PC-9 (cell line): ENCODE measurements around the gene POGZ. TPM values are rescaled to one million over a fixed set of nuclear protein-coding genes. Genes with fewer than 3 reads are reported as not detected.

ENCODE experiments used
- BruUV-seq: library from RNA; stranded (reverse); fragments of 400-500 nt; replicated peaks from 2 replicates; lab custom pipeline; 2021; lab: Mats Ljungman, UMichigan
- CTCF ChIA-PET: fragments of 300-600 bp; sonication (Branson Sonifier 250); formaldehyde crosslinking; loops from one replicate; lab custom pipeline; 2022; ENCODE audit warnings: antibody characterized with exemption; lab: Charles Lee
- POLR2A ChIA-PET: fragments of 300-600 bp; sonication (Branson Sonifier 250); formaldehyde crosslinking; loops from one replicate; lab custom pipeline; 2022; ENCODE audit warnings: antibody characterized with exemption; ENCODE audit not compliant: unreplicated experiment; lab: Charles Lee
- DNase-seq, 2 experiments: peaks; one replicate each; pipeline versions ENCODE4 v3.0.0 to v3.0.0-alpha.2; 2015 to 2022; ENCODE audit warnings: mixed read lengths in 1 of 2
- H2AFZ ChIP-seq: fragments of 200-600 bp; sonication (generic); 2 replicates; pipeline ENCODE4 v1.8.1; 2017; ENCODE audit warnings: antibody characterized with exemption
- H3F3A ChIP-seq: fragments of 200-600 bp; sonication (generic); 2 replicates; pipeline ENCODE4 v1.8.1; 2017; ENCODE audit warnings: antibody characterized with exemption, mild to moderate bottlenecking, low read depth; ENCODE audit not compliant: insufficient read depth
- H3K27ac ChIP-seq: fragments of 200-600 bp; sonication (generic); 2 replicates; pipeline ENCODE4 v1.6.1; 2016; ENCODE audit warnings: mixed run types
- H3K27me3 ChIP-seq: fragments of 200-600 bp; sonication (generic); 2 replicates; pipeline ENCODE4 v1.6.1; 2016; ENCODE audit warnings: low read depth, mixed run types; ENCODE audit not compliant: insufficient read depth
- H3K36me3 ChIP-seq: fragments of 200-600 bp; sonication (generic); 2 replicates; pipeline ENCODE4 v1.6.1; 2016; ENCODE audit warnings: low read depth, mixed run types
- H3K4me1 ChIP-seq: fragments of 200-600 bp; sonication (generic); replicated peaks from 2 replicates; pipeline ENCODE4 v1.6.1; 2016; ENCODE audit warnings: mixed run types; ENCODE audit not compliant: insufficient read depth
- H3K4me2 ChIP-seq: fragments of 200-600 bp; sonication (generic); 2 replicates; pipeline ENCODE4 v1.6.1; 2017; ENCODE audit warnings: mixed run types
- H3K4me3 ChIP-seq: fragments of 200-600 bp; sonication (generic); 2 replicates; pipeline ENCODE4 v1.6.1; 2016; ENCODE audit warnings: mixed run types
- H3K79me2 ChIP-seq: fragments of 200-600 bp; sonication (generic); 2 replicates; pipeline ENCODE4 v1.6.1; 2017; ENCODE audit warnings: low read depth, mixed run types
- H3K9me2 ChIP-seq: fragments of 200-600 bp; sonication (generic); 2 replicates; pipeline ENCODE4 v1.8.1; 2017; ENCODE audit warnings: mild to moderate bottlenecking; ENCODE audit not compliant: insufficient read depth
- H3K9me3 ChIP-seq: fragments of 200-600 bp; sonication (generic); 2 replicates; pipeline ENCODE4 v1.8.1; 2016; ENCODE audit warnings: low read depth; ENCODE audit not compliant: insufficient read depth
- H4K20me1 ChIP-seq: fragments of 200-600 bp; sonication (generic); 2 replicates; pipeline ENCODE4 v1.8.1; 2017; ENCODE audit not compliant: insufficient read depth
- CTCF ChIP-seq: fragments of 200-600 bp; sonication (generic); conservative IDR thresholded peaks from 2 replicates; pipeline ENCODE4 v1.6.1; 2017; ENCODE audit warnings: mixed run types, antibody characterized with exemption, mild to moderate bottlenecking, moderate library complexity
- EZH2 ChIP-seq: fragments of 200-600 bp; sonication (generic); IDR thresholded peaks from 2 replicates; pipeline ENCODE4 v1.8.0; 2017; ENCODE audit warnings: antibody characterized with exemption, low read depth
- intact Hi-C: fragments of 100-400 bp; cut with micrococcal nuclease; formaldehyde crosslinking; loops from one replicate; pipeline ENCODE4 v1.10.0; 2022; ENCODE audit not compliant: unreplicated experiment
- total RNA-seq: library from RNA; stranded (reverse); gene quantifications from 2 replicates; pipeline ENCODE4 v1.2.3, GENCODE V29; 2021

POGZ gene
- total RNA-seq, 1 experiment from 2014 or later, result 71.0 TPM

- CTCF ChIA-PET, result no interaction called here
- Histone ChIP-seq H3K4me1 (peaks cover 31% of the 10 kb centered on the region), H3K9me3 (no peaks in the 10 kb centered on the region), H3K79me2 (no peaks in the 10 kb centered on the region), H3K36me3 (no peaks in the 10 kb centered on the region), H3K27me3 (no peaks in the 10 kb centered on the region), H3K4me3 (no peak overlapping the region), H3K4me2 (no peak overlapping the region), H2AFZ (no peak overlapping the region), H4K20me1 (no peaks in the 10 kb centered on the region), H3F3A (peaks cover 16% of the 10 kb centered on the region), H3K27ac (no peak overlapping the region), H3K9me2 (no peaks in the 10 kb centered on the region)
- POLR2A ChIA-PET, result no interaction called here
- TF ChIP-seq EZH2 (no peak), CTCF (no peak)
- no TSS peak for BruUV-seq
- no peak for DNase-seq
- intact Hi-C loops, result no loop called here
Measured at GRCh38 chr1:151499365-151499764, 40.1 kb upstream of the POGZ start.

GRCh38 chr1:151495316-151495715, 36.0 kb upstream of the POGZ start:
- Histone ChIP-seq H3K27me3 (no peaks in the 10 kb centered on the region), H3K27ac (peak overlapping the region; percentile 73), H2AFZ (no peak overlapping the region), H3K36me3 (no peaks in the 10 kb centered on the region), H3F3A (peaks cover 27% of the 10 kb centered on the region), H3K9me2 (no peaks in the 10 kb centered on the region), H3K79me2 (no peaks in the 10 kb centered on the region), H3K4me3 (no peak overlapping the region), H3K4me1 (peaks cover 25% of the 10 kb centered on the region), H4K20me1 (no peaks in the 10 kb centered on the region), H3K9me3 (no peaks in the 10 kb centered on the region), H3K4me2 (peak overlapping the region; percentile 37)
- no TSS peak for BruUV-seq
- DNase-seq, result peak in 1 of 2 experiments; percentile 53
- intact Hi-C loops, result loop anchor here (1.0 kb wide), 1 partner anchor 18 kb away; no protein-coding TSS in a partner anchor
- POLR2A ChIA-PET, result interaction anchor here (0.5 to 1.6 kb wide), 9 partner anchors 36 to 497 kb away, joined by 3 to 37 read pairs (median 16); partner anchors contain the start of genes C2CD4D, POGZ and TUFT1
- CTCF ChIA-PET, result interaction anchor here (0.6 to 1.0 kb wide), 6 partner anchors 21 to 344 kb away, joined by 4 to 21 read pairs (median 6); partner anchors contain the start of gene C2CD4D
- TF ChIP-seq EZH2, result no peak
- no peak for TF ChIP-seq CTCF

DNA sequence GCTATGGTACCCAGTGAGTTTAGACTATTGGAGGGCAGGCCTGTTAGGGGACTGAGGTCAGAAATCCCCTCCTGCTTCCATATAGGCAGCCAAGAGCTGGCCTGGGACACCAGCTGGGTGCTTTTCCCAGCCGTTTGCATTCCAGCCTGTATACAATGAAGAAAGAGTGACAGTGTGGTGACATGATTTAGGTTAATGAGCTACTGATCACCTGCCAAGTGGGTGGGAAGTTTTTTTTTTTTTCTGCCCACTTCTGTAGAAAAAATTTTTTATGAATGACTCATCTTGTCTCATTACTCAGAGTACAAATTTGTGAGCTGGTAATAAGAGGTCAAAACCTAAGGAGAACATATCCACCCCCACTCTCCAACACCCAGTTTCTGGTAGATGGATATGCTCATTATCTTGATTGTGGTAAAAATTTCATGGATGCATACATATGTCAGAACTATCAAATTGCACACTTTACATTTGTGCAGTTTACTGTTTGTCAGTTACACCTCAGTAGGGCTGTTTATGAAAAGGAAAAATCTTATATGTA, 35.5 kb upstream of the POGZ start:
- DNase-seq, result peak; percentile 64 to 92
- H3F3A ChIP-seq, result peaks cover 27% of the 10 kb centered on the region
- ChIA-PET CTCF (interaction anchor here (0.6 to 1.0 kb wide), 6 partner anchors 21 to 345 kb away, joined by 4 to 21 read pairs (median 6); partner anchors contain the start of gene C2CD4D), POLR2A (interaction anchor here (0.5 to 1.6 kb wide), 11 partner anchors 35 to 865 kb away, joined by 3 to 37 read pairs (median 8); partner anchors contain the start of genes C2CD4D, POGZ and TUFT1)
- H3K9me2 ChIP-seq, result no peaks in the 10 kb centered on the region
- peak overlapping the region; percentile 73 for H3K27ac ChIP-seq
- BruUV-seq, result no TSS peak
- no peaks in the 10 kb centered on the region for H3K36me3 ChIP-seq
- H3K4me2 ChIP-seq, result peak overlapping the region; percentile 50
- intact Hi-C loops, result loop anchor here (1.0 kb wide), 1 partner anchor 18 kb away; no protein-coding TSS in a partner anchor
- H3K79me2 ChIP-seq, result no peaks in the 10 kb centered on the region
- peaks cover 25% of the 10 kb centered on the region for H3K4me1 ChIP-seq
- no peaks in the 10 kb centered on the region for H3K9me3 ChIP-seq
- H4K20me1 ChIP-seq, result no peaks in the 10 kb centered on the region
- H3K4me3 ChIP-seq, result no peak overlapping the region
- no peak for TF ChIP-seq EZH2
- no peak for TF ChIP-seq CTCF
- H3K27me3 ChIP-seq, result no peaks in the 10 kb centered on the region
- H2AFZ ChIP-seq, result no peak overlapping the region
